GM19043 (cell line): ENCODE measurements around the gene LAD1.

Source experiments
- ATAC-seq: cut with Tn5 transposase; IDR thresholded peaks from one replicate; pipeline ENCODE4 v1.9.1; 2021; ENCODE audit warnings: low read depth; ENCODE audit not compliant: unreplicated experiment

Gene LAD1

GRCh38 chr1:201370500-201370899 is 28.6 kb downstream of the LAD1 start:
- ATAC-seq, result no peak

- ATAC-seq, result no peak
Measured at GRCh38 chr1:201369209-201369608, 29.9 kb downstream of the LAD1 start.

- no peak for ATAC-seq
Measured at GRCh38 chr1:201366696-201367095, 32.4 kb downstream of the LAD1 start.

- no peak for ATAC-seq
Measured at GRCh38 chr1:201365251-201365650, 33.9 kb downstream of the LAD1 start.

GRCh38 chr1:201364808-201365105 is 34.4 kb downstream of the LAD1 start:
- ATAC-seq, result no peak

- ATAC-seq, result no peak
Measured at GRCh38 chr1:201363467-201363866, 35.7 kb downstream of the LAD1 start.

- ATAC-seq, result no peak
Measured at GRCh38 chr1:201362906-201363305, 36.2 kb downstream of the LAD1 start.

GRCh38 chr1:201361652-201362504 is 37.2 kb downstream of the LAD1 start:
- ATAC-seq, result no peak

- no peak for ATAC-seq
Measured at GRCh38 chr1:201360901-201361651, 38.0 kb downstream of the LAD1 start.

GRCh38 chr1:201360486-201360885 is 38.6 kb downstream of the LAD1 start:
- ATAC-seq, result no peak

- no peak for ATAC-seq
Measured at GRCh38 chr1:201359873-201360210, 39.3 kb downstream of the LAD1 start.

- ATAC-seq, result no peak
Measured at GRCh38 chr1:201359031-201359872, 39.9 kb downstream of the LAD1 start.

- ATAC-seq, result no peak
Measured at GRCh38 chr1:201358596-201358995, 40.5 kb downstream of the LAD1 start.

GRCh38 chr1:201357636-201358348 is 41.3 kb downstream of the LAD1 start:
- no peak for ATAC-seq

GRCh38 chr1:201357211-201357610 is 41.9 kb downstream of the LAD1 start:
- ATAC-seq, result no peak

GRCh38 chr1:201356701-201357100 is 42.4 kb downstream of the LAD1 start:
- ATAC-seq, result no peak

- ATAC-seq, result no peak
Measured at GRCh38 chr1:201356236-201356635, 42.9 kb downstream of the LAD1 start.

GRCh38 chr1:201355471-201355870 is 43.7 kb downstream of the LAD1 start:
- ATAC-seq, result no peak

- no peak for ATAC-seq
Measured at GRCh38 chr1:201354901-201355295, 44.2 kb downstream of the LAD1 start.

GRCh38 chr1:201354151-201354900 is 44.8 kb downstream of the LAD1 start:
- no peak for ATAC-seq
